Neural crest cell (in vitro differentiated cells): ENCODE data around the gene PAPPA2. TPM values are rescaled to one million over a fixed set of nuclear protein-coding genes. Genes with fewer than 3 reads are reported as not detected.

Experiments
- DNase-seq: peaks from one replicate; pipeline ENCODE4 v3.0.0; 2021; ENCODE audit warnings: low read depth, mixed read lengths, low spot score
- H3K27ac Mint-ChIP-seq: one replicate; pipeline ENCODE4 v1.8.0; 2021; ENCODE audit warnings: mild to moderate bottlenecking, mixed read lengths; ENCODE audit not compliant: unreplicated experiment
- H3K27me3 Mint-ChIP-seq: 2 replicates; pipeline ENCODE4 v1.8.0; 2021; ENCODE audit warnings: low read depth, mild to moderate bottlenecking, mixed read lengths
- H3K36me3 Mint-ChIP-seq: 2 replicates; pipeline ENCODE4 v1.8.0; 2021; ENCODE audit warnings: low read depth, mild to moderate bottlenecking, mixed read lengths
- H3K4me1 Mint-ChIP-seq: 2 replicates; pipeline ENCODE4 v1.8.0; 2021; ENCODE audit warnings: mixed read lengths
- H3K4me3 Mint-ChIP-seq: one replicate; pipeline ENCODE4 v1.8.0; 2021; ENCODE audit warnings: mild to moderate bottlenecking, mixed read lengths
- H3K9me3 Mint-ChIP-seq: 2 replicates; pipeline ENCODE4 v1.8.0; 2021; ENCODE audit warnings: mixed read lengths
- total RNA-seq: library from RNA; stranded (reverse); gene quantifications from 2 replicates; pipeline ENCODE4 v1.2.1, GENCODE V29; 2021
- TF ChIP-seq, protein P1 (sequence below): fragments of 200-600 bp; sonication (generic); conservative IDR thresholded peaks from 2 replicates; pipeline ENCODE4 v1.5.0; 2021; ENCODE audit warnings: antibody characterized with exemption, mild to moderate bottlenecking

PAPPA2 gene
- total RNA-seq, 1 donor from 2014 or later: 0.79 TPM

DNA sequence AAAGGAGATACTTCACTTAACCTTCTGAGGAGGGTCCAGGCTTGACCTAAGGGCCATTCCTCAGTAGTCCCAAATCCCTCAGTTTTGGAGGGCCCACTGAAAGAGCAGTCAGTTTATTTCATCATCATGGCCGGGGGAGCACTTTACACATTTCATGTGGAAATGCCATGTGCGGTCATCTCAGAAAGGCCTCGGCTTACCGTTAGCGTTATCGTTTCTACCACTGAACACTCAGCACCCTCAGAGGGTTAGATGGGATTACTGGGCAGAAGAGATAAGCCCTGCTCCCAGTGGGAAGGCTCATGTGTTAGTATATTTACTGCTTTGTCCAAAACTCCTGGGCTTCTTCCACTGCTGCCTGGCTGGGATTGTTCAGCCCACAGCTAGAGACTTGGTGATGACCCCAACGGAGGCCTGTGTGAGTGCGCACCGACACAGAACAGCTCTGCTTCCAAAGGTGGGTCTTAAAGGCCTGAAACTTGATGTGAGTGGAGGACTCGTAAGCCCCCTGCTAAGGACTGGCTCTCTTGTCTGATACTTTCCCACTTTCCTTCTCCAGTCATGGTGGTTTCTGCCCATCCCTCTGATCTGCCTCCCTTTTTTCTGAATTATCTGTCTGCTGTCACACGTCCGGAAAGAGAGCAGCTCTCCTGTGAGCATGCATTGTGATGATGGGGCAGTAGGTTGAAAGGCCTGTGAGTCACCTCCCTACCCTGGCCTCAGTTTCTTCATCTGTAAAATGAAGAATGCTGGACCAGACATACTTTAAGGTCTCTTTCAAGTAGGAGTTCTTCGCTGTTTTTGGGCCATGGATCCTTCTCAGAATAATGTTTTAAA lies 417.0 kb downstream of the PAPPA2 start:
- TF ChIP-seq, protein P1, sequence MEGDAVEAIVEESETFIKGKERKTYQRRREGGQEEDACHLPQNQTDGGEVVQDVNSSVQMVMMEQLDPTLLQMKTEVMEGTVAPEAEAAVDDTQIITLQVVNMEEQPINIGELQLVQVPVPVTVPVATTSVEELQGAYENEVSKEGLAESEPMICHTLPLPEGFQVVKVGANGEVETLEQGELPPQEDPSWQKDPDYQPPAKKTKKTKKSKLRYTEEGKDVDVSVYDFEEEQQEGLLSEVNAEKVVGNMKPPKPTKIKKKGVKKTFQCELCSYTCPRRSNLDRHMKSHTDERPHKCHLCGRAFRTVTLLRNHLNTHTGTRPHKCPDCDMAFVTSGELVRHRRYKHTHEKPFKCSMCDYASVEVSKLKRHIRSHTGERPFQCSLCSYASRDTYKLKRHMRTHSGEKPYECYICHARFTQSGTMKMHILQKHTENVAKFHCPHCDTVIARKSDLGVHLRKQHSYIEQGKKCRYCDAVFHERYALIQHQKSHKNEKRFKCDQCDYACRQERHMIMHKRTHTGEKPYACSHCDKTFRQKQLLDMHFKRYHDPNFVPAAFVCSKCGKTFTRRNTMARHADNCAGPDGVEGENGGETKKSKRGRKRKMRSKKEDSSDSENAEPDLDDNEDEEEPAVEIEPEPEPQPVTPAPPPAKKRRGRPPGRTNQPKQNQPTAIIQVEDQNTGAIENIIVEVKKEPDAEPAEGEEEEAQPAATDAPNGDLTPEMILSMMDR: no peak
- no peak overlapping the region for H3K27ac Mint-ChIP-seq
- H3K27me3 Mint-ChIP-seq: no peaks in the 10 kb centered on the region
- H3K36me3 Mint-ChIP-seq: no peaks in the 10 kb centered on the region
- no peak overlapping the region for H3K4me3 Mint-ChIP-seq
- H3K9me3 Mint-ChIP-seq: no peaks in the 10 kb centered on the region
- H3K4me1 Mint-ChIP-seq: no peaks in the 10 kb centered on the region
- DNase-seq: no peak

DNA sequence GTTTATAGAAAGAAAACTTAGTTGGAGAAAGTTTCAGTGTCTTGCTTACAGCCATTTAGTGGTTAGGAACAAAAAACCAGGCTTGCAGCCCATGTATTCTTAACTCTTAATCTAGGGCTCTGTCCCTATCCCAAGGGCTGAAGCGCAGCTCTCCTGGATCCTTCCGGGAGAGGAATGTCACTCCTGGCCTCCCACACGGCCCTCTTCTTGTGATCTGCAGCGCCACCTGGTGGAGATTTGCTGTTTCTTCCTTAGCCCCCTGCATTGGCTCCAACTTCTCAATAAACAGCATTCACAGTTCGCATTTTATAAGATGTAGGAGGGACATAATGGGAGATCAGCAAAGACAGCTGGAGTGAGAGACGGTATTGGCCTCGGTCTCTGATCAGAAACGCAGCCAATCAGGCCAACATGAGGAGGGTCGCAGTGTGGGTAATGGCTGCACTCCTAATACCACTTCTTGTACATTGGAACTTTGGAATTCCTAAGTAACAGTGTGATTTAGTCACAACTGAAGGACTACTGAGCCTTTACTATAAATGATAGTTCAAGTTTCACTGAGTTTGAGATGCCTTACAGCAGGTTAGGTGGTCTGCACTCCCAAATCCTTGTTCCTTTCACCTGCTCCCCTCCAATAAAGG lies 418.1 kb downstream of the PAPPA2 start:
- no peaks in the 10 kb centered on the region for H3K9me3 Mint-ChIP-seq
- no peaks in the 10 kb centered on the region for H3K27me3 Mint-ChIP-seq
- peak; percentile 87 for DNase-seq
- no peaks in the 10 kb centered on the region for H3K4me1 Mint-ChIP-seq
- TF ChIP-seq, protein P1: peak; percentile 95
- H3K36me3 Mint-ChIP-seq: no peaks in the 10 kb centered on the region
- no peak overlapping the region for H3K4me3 Mint-ChIP-seq
- H3K27ac Mint-ChIP-seq: no peak overlapping the region

DNA sequence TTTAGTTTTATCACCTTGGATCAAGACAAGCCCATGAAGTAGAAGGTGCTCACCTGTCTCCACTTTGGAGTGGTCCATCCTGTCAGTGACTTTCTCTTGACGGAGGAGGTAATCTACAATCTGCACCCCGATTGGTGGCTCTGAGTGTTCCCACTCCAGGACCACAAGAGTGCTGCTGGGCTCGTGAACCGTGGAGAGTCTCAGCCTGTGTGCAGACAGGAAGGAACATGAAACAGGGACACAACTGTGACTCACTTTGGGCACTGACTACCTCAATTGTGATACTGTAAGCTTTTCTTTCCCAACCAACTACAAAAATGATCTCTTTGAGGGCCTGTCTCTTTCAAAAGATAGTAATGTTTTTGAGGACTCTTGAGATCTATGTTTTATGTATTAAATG lies 421.3 kb downstream of the PAPPA2 start:
- DNase-seq: no peak
- Mint-ChIP-seq H3K36me3 (peaks cover 11% of the 10 kb centered on the region), H3K9me3 (no peaks in the 10 kb centered on the region), H3K27me3 (no peaks in the 10 kb centered on the region), H3K27ac (no peak overlapping the region), H3K4me3 (no peak overlapping the region), H3K4me1 (no peaks in the 10 kb centered on the region)
- TF ChIP-seq, protein P1: no peak

DNA sequence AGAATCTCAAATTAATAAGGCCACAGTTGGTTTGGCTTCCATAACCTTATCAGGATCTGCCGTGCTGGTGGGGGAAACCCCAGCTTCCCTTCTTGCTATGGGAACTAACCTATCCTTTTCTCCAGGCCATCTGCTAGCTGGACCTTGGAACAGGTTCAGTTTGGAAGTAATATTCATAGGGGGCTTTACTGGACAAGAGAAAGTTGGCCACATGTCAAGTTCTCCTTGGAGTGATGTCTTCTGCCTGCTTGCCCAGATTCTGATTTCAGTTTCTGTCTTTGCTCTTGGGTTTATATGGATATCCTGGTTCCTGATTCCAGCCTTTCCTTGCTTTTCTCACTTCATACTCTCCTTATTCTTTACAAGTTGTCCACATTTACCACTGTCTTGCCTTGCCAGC lies 421.9 kb downstream of the PAPPA2 start:
- TF ChIP-seq, protein P1: no peak
- no peak for DNase-seq
- Mint-ChIP-seq H3K9me3 (no peaks in the 10 kb centered on the region), H3K27ac (no peak overlapping the region), H3K4me3 (no peak overlapping the region), H3K4me1 (no peaks in the 10 kb centered on the region), H3K27me3 (no peaks in the 10 kb centered on the region), H3K36me3 (peaks cover 11% of the 10 kb centered on the region)

DNA sequence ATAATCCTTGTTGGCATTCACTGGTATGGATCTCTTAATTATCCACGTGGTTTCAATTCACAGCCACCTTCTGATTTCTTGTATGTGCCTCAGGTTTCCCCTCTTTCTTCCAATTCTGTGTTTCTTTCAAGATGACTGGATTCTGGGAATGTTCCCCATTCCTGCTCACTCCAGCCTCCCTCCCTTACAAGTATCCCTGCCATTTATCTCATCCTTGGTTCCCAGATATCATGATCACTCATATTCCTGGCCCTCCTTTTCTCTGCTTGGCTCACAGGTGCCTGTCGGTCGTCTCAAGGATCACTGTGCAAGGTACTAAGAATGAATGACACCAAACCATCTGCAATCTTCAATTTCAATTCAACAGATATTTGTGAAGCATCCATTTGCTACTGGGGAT lies 422.4 kb downstream of the PAPPA2 start:
- H3K4me1 Mint-ChIP-seq: no peaks in the 10 kb centered on the region
- peaks cover 13% of the 10 kb centered on the region for H3K36me3 Mint-ChIP-seq
- DNase-seq: no peak
- H3K27ac Mint-ChIP-seq: no peak overlapping the region
- H3K27me3 Mint-ChIP-seq: no peaks in the 10 kb centered on the region
- TF ChIP-seq, protein P1: no peak
- H3K9me3 Mint-ChIP-seq: no peaks in the 10 kb centered on the region
- no peak overlapping the region for H3K4me3 Mint-ChIP-seq
